K562 (cell line): ENCODE measurements around the gene PRR16.

Source experiments
- CTCF ChIP-seq, 3 experiments: IDR thresholded peaks in 2 of 3; conservative IDR thresholded peaks in 1 of 3; 2 replicates each; pipeline ENCODE4 v1.5.1; 2011 to 2012; ENCODE audit warnings: low read length in 3 of 3, mild to moderate bottlenecking in 3 of 3, control low read depth in 2 of 3, improper control_type of control experiment in 1 of 3, inconsistent platforms in 1 of 3, low read depth in 1 of 3, mixed read lengths in 1 of 3, moderate library complexity in 1 of 3; ENCODE audit not compliant: insufficient read depth in 2 of 3
- FOXK2 ChIP-seq, 2 experiments: fragments of 450-650 bp; IDR thresholded peaks in 1 of 2; conservative IDR thresholded peaks in 1 of 2; 2 replicates each; pipeline ENCODE4 v1.6.1; 2016; ENCODE audit warnings: low read depth in 2 of 2, mild to moderate bottlenecking in 1 of 2
- KLF6 ChIP-seq: fragments of 250-450 bp; sonication (Bioruptor Pico); IDR thresholded peaks from 2 replicates; pipeline ENCODE4 v1.4.0; 2020; ENCODE audit warnings: mild to moderate bottlenecking, moderate library complexity, borderline replicate concordance
- RAD51 ChIP-seq: fragments of 450-650 bp; IDR thresholded peaks from 2 replicates; pipeline ENCODE4 v1.7.1; 2016; ENCODE audit warnings: low read depth, mild to moderate bottlenecking, borderline replicate concordance
- STAG1 ChIP-seq: sonication (generic); formaldehyde crosslinking; IDR thresholded peaks from 2 replicates; pipeline ENCODE4 v1.5.0; 2020; ENCODE audit warnings: missing genetic modification reagents, borderline replicate concordance
- ZNF184 ChIP-seq: sonication (generic); formaldehyde crosslinking; IDR thresholded peaks from 2 replicates; pipeline ENCODE4 v1.5.0; 2020; ENCODE audit warnings: missing genetic modification reagents

GRCh38 chr5:120509053-120509452 lies 45.0 kb downstream of the PRR16 start:
- TF ChIP-seq CTCF (IDR thresholded peaks at IDR 0.05 in 2 of 3, conservative IDR thresholded peaks at IDR 0.05 in 1 of 3; ENCODE audit: insufficient read depth in 2 of 3, low read depth in 1 of 3, low read length in 3 of 3) = no peak
- TF ChIP-seq FOXK2 (conservative IDR thresholded peaks at IDR 0.05 in 1 of 2, IDR thresholded peaks at IDR 0.05 in 1 of 2; ENCODE audit: low read depth in 2 of 2) = no peak
- no peak for TF ChIP-seq KLF6 (CRISPR knock-in tag)
- no peak for TF ChIP-seq STAG1 (CRISPR knock-in tag)
- TF ChIP-seq ZNF184 = no peak
- TF ChIP-seq RAD51 = no peak
